ENCODE measurements around the gene ZNF322.
"Not testable (repeated sequence)": the region's sequence is repeated elsewhere in the genome, so short reads cannot be mapped to it uniquely, and the experiment has no call there.

The ZNF322 gene, protein sequence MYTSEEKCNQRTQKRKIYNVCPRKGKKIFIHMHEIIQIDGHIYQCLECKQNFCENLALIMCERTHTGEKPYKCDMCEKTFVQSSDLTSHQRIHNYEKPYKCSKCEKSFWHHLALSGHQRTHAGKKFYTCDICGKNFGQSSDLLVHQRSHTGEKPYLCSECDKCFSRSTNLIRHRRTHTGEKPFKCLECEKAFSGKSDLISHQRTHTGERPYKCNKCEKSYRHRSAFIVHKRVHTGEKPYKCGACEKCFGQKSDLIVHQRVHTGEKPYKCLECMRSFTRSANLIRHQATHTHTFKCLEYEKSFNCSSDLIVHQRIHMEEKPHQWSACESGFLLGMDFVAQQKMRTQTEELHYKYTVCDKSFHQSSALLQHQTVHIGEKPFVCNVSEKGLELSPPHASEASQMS

DNA sequence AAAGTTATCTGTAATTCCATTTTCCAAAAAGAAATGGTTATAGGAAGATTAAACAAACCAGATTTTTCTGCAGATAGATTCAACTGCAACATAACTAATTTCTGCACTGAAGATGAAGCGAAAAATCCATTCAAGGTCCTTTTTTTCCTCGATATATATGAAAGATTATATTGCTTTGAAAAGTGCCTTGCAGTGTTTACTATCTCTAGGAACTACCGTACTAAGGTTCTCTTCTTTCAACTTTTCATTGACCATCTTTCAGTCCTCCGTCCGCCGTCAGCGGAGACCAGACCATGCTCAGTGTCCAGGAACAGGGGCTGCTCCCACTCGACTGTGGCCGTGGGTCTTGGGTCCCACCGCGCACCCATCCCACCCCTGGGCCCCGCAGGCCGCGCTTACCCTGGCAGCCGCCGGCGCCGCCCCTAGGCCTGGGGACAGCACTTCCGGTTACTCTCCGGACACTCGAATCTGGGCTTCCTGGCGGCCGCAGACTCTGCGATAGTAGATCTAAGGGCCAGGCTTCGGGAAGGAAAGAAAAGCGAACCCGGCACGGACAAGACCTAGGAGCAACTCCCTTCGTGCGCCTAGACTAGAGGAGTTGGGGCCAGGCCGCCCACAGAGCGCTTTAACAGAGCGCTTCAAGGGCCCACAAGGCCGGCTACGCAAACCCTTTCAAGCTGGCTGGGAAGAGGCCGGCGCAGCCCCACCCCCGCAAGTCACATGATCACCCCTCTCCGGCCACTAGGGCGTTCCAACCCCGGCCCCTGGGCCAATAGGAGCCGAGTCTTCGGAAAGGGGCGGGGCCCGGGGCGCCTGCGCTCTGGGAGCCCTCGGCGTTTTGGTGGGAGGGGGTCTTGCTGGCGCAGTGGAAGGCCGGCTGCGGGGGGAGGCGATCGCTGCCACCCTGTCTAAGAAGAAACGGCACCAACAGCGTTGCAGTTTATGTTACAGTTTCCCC is at the start of gene ZNF322:
Gene ZNF322, minus strand, starts transcription at position 705 of the 958 bp plus-strand sequence. CDS start 21,193 bp downstream, outside the sequence.
- peak within 1 kb of the TSS; percentile 93 for H2AFZ ChIP-seq
- TF ChIP-seq, protein P1, sequence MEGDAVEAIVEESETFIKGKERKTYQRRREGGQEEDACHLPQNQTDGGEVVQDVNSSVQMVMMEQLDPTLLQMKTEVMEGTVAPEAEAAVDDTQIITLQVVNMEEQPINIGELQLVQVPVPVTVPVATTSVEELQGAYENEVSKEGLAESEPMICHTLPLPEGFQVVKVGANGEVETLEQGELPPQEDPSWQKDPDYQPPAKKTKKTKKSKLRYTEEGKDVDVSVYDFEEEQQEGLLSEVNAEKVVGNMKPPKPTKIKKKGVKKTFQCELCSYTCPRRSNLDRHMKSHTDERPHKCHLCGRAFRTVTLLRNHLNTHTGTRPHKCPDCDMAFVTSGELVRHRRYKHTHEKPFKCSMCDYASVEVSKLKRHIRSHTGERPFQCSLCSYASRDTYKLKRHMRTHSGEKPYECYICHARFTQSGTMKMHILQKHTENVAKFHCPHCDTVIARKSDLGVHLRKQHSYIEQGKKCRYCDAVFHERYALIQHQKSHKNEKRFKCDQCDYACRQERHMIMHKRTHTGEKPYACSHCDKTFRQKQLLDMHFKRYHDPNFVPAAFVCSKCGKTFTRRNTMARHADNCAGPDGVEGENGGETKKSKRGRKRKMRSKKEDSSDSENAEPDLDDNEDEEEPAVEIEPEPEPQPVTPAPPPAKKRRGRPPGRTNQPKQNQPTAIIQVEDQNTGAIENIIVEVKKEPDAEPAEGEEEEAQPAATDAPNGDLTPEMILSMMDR (IDR thresholded peaks at IDR 0.05), result no peak
- peak within 1 kb of the TSS; percentile 96 for H3K4me3 ChIP-seq (ENCODE audit: low read depth, low read length)
- H3K9ac ChIP-seq, result peak within 1 kb of the TSS; percentile 41
- no peaks in the 10 kb centered on the region for H3K4me1 ChIP-seq
- no peaks in the 10 kb centered on the region for H3K27me3 ChIP-seq (ENCODE audit: control insufficient read depth, insufficient read depth, low read length)
- H3K79me2 ChIP-seq, result peaks cover 12% of the 10 kb centered on the region
- peak within 1 kb of the TSS; percentile 100 for H3K4me2 ChIP-seq (ENCODE audit: low read length)
- H3K27ac ChIP-seq, result peak within 1 kb of the TSS; percentile 75
- H3K9me3 ChIP-seq (ENCODE audit: control insufficient read depth, low read length), result no peaks in the 10 kb centered on the region
- H3K36me3 ChIP-seq (ENCODE audit: control insufficient read depth, insufficient read depth, low read length), result no peaks in the 10 kb centered on the region

DNA sequence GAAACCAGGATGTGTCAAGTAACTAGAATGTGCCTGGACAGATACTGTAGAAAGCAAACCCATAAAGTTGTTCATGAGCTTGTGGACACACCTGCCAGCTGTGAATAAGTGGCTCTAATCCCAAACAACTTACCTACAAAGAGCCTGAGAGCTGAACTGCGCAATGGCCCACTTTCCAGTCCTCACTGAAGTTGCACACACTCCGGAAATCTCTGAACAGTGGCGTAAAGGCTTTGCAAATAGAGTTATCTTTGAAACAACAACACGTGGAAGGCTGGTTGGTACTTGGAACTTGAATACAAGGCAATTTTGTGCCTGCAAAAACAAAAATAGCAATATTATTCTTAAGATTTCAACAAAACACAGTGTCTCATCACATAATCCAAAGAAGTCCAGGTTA is 46.2 kb upstream of the ZNF322 start:
- not testable (repeated sequence) for H3K79me2 ChIP-seq; H3K9ac ChIP-seq; H3K27me3 ChIP-seq (ENCODE audit: control insufficient read depth, insufficient read depth, low read length); H3K27ac ChIP-seq; H3K4me1 ChIP-seq; H3K4me3 ChIP-seq (ENCODE audit: low read depth, low read length); H3K9me3 ChIP-seq (ENCODE audit: control insufficient read depth, low read length); H2AFZ ChIP-seq; H3K36me3 ChIP-seq (ENCODE audit: control insufficient read depth, insufficient read depth, low read length); H3K4me2 ChIP-seq (ENCODE audit: low read length)

DNA sequence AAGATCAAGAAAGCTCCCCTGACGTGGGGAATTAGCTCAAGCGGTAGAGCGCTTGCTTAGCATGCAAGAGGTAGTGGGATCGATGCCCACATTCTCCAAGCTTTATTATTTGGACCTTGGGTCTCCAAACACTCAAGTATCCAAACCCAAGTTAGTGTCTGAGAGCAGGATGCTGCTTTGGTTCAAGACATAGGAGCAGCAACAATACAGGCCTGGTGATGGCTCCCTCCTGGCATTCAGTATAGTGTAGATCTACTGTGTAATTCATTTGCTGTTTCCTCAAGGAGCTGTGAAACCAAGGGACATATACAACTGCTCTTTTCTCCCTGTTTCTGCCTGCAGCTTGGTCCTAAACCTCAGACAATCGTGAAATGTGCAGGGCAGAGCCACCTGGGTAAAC is 45.8 kb upstream of the ZNF322 start:
- not testable (repeated sequence) for H3K4me3 ChIP-seq (ENCODE audit: low read depth, low read length); H3K36me3 ChIP-seq (ENCODE audit: control insufficient read depth, insufficient read depth, low read length); H3K27ac ChIP-seq; H2AFZ ChIP-seq; H3K27me3 ChIP-seq (ENCODE audit: control insufficient read depth, insufficient read depth, low read length); H3K79me2 ChIP-seq; H3K9ac ChIP-seq; H3K4me2 ChIP-seq (ENCODE audit: low read length); H3K9me3 ChIP-seq (ENCODE audit: control insufficient read depth, low read length); H3K4me1 ChIP-seq

DNA sequence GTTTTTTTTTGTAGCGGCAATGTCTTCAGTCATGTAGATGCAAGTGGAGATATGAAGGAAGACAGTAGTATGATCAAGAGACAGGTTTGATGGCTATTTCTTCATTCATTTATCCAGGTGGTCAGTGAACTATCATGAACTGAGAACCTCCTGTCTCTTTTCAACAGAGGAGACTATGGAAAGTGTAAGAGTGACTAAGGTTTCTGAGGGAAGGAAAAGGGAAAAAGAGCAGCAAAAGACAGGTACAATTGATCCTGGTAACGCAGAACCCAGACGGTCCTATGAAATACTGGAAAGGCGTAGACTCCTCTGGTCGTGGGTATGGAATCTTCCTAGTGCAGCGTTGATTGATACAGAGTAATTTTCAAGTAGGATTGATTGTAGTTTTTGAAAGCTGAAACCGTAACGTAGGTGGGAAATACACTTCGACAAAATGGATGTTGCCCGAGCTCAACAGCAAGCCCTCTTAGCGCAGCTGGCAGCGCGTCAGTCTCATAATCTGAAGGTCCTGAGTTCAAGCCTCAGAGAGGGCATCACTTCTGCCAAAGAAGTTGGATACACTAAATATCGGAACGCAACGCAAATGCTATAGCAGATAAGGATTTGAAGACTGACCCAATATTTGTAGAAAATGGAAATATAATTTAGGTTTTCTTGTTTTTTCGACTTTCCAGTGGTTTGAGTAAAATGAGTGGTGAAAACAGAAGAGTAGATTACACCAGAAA is 41.6 kb upstream of the ZNF322 start:
- not testable (repeated sequence) for H3K9me3 ChIP-seq (ENCODE audit: control insufficient read depth, low read length); H3K36me3 ChIP-seq (ENCODE audit: control insufficient read depth, insufficient read depth, low read length); H2AFZ ChIP-seq; H3K4me3 ChIP-seq (ENCODE audit: low read depth, low read length); H3K79me2 ChIP-seq; H3K4me2 ChIP-seq (ENCODE audit: low read length); H3K4me1 ChIP-seq; H3K27me3 ChIP-seq (ENCODE audit: control insufficient read depth, insufficient read depth, low read length); H3K27ac ChIP-seq; H3K9ac ChIP-seq

DNA sequence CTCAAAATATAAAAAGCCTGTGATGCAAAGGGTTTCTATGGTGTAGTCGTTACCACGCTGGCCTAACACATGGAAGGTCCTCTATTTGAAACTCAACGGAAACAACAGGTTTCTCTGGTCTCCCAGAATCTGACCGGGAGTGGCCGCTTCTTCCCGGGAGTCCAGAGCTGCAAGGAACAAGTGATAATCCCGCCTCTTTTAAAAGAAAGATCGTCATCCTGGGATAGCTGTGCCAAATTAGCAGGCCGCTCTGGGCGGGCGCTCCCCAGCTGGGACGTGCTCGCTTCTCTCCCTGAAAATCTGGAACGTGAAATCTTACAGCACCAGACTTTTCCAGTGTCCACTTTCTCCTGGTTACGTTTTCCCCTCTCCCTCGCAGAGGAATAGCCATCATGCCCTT is 38.0 kb upstream of the ZNF322 start:
- H3K79me2 ChIP-seq; H3K27me3 ChIP-seq (ENCODE audit: control insufficient read depth, insufficient read depth, low read length); H3K4me2 ChIP-seq (ENCODE audit: low read length); H3K27ac ChIP-seq; H3K36me3 ChIP-seq (ENCODE audit: control insufficient read depth, insufficient read depth, low read length); H3K4me1 ChIP-seq; H3K4me3 ChIP-seq (ENCODE audit: low read depth, low read length); H2AFZ ChIP-seq; H3K9me3 ChIP-seq (ENCODE audit: control insufficient read depth, low read length); H3K9ac ChIP-seq: not testable (repeated sequence)

DNA sequence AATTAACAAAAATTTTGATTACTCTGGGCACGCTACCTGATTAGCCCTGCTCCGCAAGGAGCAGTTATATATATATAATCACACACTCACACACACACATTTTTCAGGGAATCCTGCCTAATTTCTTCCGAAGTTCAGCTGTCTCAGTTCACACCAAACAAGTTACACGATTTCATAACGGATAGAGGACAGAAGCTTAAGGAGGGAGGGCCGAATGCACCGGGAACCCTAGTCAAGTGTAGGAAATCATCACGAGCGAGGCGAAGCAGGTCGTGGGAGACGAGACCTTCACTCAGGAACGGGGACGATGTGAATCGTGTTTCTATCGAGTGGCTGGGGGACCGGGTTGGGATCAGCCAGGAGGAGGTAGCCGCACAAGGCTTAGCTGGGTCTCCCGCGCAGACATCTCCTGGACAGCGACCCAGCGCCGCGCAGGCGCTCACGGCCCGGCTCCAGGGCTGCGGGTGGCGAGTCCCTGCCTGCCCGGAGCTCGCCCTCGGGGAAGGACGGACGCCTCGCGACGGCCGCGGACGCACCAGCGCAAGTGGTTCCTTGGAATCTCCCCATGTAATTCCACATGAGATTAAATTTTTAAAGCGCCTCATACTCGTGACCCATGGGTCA is 29.9 kb upstream of the ZNF322 start:
- H3K4me1 ChIP-seq; H3K79me2 ChIP-seq; H3K27me3 ChIP-seq (ENCODE audit: control insufficient read depth, insufficient read depth, low read length); H3K36me3 ChIP-seq (ENCODE audit: control insufficient read depth, insufficient read depth, low read length); H3K9me3 ChIP-seq (ENCODE audit: control insufficient read depth, low read length); H3K9ac ChIP-seq; H3K4me2 ChIP-seq (ENCODE audit: low read length); H3K4me3 ChIP-seq (ENCODE audit: low read depth, low read length); H2AFZ ChIP-seq; H3K27ac ChIP-seq: not testable (repeated sequence)

DNA sequence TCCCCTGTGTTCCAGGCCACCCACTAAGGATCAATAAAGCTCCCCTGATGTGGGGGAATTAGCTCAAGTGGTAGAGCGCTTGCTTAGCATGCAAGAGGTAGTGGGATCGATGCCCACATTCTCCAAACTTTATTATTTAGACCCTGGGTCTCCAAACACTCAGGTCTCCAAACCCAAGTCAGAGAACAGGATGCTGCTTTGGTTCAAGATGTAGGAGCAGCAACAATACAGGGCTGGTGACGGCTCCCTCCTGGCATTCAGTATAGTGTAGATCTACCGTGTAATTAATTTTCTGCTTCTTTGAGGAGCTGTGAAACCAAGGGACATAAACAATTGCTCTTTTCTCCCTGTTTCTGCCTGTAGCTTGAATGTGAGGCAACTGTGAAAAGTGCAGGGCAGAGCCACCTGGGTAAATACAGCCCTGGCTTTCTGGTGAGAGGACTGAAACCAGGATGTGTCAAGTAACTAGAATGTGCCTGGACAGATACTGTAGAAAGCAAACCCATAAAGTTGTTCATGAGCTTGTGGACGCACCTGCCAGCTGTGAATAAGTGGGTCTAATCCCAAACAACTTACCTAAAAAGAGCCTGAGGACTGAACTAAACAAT is 23.0 kb upstream of the ZNF322 start:
- not testable (repeated sequence) for H3K79me2 ChIP-seq; H3K36me3 ChIP-seq (ENCODE audit: control insufficient read depth, insufficient read depth, low read length); H3K4me2 ChIP-seq (ENCODE audit: low read length); H3K4me1 ChIP-seq; H2AFZ ChIP-seq; H3K27ac ChIP-seq; H3K9ac ChIP-seq; H3K4me3 ChIP-seq (ENCODE audit: low read depth, low read length); H3K9me3 ChIP-seq (ENCODE audit: control insufficient read depth, low read length); H3K27me3 ChIP-seq (ENCODE audit: control insufficient read depth, insufficient read depth, low read length)

DNA sequence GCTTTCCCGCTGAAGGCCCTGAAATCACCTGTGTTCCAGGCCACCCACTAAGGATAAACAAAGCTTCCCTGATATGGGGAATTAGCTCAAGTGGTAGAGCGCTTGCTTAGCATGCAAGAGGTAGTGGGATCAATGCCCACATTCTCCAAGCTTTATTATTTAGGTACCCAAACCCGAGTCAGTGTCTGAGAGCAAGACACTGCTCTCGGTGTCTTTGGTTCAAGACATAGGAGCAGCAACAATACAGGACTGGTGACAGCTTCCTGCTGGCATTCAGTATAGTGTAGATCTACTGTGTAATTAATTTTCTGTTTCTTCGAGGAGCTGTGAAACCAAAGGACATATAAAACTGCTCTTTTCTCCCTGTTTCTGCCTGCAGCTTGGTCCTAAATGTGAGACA is 13.7 kb upstream of the ZNF322 start:
- H3K36me3 ChIP-seq (ENCODE audit: control insufficient read depth, insufficient read depth, low read length); H3K9me3 ChIP-seq (ENCODE audit: control insufficient read depth, low read length); H3K4me3 ChIP-seq (ENCODE audit: low read depth, low read length); H3K4me2 ChIP-seq (ENCODE audit: low read length); H3K79me2 ChIP-seq; H2AFZ ChIP-seq; H3K9ac ChIP-seq; H3K27ac ChIP-seq; H3K4me1 ChIP-seq; H3K27me3 ChIP-seq (ENCODE audit: control insufficient read depth, insufficient read depth, low read length): not testable (repeated sequence)

DNA sequence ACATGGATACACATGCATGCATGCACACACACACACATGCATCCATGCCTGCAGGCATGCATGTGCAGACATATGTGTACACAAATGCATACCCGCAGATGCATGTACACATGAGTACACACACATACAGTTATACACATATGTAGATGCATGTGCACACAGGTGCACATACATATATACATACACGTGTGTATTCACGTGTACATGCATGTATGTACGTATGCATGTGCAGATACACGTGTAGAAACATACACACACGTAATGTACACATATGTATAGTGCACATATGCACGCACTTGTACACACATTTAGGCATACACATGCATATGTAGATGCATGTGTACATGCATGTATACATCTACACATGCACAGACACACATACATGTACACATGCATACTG is 11.0 kb upstream of the ZNF322 start:
- not testable (repeated sequence) for H3K9ac ChIP-seq; H3K36me3 ChIP-seq (ENCODE audit: control insufficient read depth, insufficient read depth, low read length); H3K4me1 ChIP-seq; H3K9me3 ChIP-seq (ENCODE audit: control insufficient read depth, low read length); H3K27me3 ChIP-seq (ENCODE audit: control insufficient read depth, insufficient read depth, low read length); H3K4me3 ChIP-seq (ENCODE audit: low read depth, low read length); H2AFZ ChIP-seq; H3K79me2 ChIP-seq; H3K27ac ChIP-seq; H3K4me2 ChIP-seq (ENCODE audit: low read length)
